ENCODE results near the gene TCEA2.

Gene TCEA2

DNA sequence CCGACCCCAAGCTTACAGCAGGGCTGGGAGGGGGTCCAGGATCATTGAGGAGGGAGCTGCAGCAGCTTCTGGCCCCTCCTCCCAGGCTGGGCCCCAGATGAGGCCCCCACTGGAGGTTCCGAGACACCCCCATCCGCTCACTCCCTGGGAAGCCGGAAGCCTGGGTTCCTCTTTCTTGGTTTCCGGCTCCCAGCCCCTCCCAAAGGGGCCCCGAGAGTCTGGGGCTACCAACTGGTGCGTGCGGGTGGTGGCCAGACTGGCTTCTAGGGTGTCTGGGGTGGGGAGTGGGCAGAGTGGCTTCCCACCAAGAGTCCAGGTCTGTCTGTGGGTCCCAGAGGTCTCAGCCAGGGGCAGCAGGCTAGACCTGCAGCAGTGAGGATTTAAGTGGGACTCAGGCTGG lies 14.1 kb downstream of the TCEA2 start:
- no peak overlapping the region for H3K27ac ChIP-seq (ENCODE audit: low read length)
- TF ChIP-seq EZH2 (optimal IDR thresholded peaks at IDR 0.05; ENCODE audit: low read depth, low read length) (no peak), EZH2phosphoT487 (IDR thresholded peaks at IDR 0.05; ENCODE audit: low read length) (no peak)
- TF ChIP-seq, protein P1, sequence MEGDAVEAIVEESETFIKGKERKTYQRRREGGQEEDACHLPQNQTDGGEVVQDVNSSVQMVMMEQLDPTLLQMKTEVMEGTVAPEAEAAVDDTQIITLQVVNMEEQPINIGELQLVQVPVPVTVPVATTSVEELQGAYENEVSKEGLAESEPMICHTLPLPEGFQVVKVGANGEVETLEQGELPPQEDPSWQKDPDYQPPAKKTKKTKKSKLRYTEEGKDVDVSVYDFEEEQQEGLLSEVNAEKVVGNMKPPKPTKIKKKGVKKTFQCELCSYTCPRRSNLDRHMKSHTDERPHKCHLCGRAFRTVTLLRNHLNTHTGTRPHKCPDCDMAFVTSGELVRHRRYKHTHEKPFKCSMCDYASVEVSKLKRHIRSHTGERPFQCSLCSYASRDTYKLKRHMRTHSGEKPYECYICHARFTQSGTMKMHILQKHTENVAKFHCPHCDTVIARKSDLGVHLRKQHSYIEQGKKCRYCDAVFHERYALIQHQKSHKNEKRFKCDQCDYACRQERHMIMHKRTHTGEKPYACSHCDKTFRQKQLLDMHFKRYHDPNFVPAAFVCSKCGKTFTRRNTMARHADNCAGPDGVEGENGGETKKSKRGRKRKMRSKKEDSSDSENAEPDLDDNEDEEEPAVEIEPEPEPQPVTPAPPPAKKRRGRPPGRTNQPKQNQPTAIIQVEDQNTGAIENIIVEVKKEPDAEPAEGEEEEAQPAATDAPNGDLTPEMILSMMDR (IDR thresholded peaks at IDR 0.05; ENCODE audit: low read length), result no peak
- no peak overlapping the region for H3K4me2 ChIP-seq (ENCODE audit: low read depth, low read length)
- H3K9me2 ChIP-seq (replicated peaks; ENCODE audit: insufficient read depth, low read length), result no peaks in the 10 kb centered on the region
- no peak for DNase-seq
- H3K4me3 ChIP-seq (ENCODE audit: low read length), result no peak overlapping the region
- peaks cover 26% of the 10 kb centered on the region for H3F3A ChIP-seq (ENCODE audit: insufficient read depth, low read length)
- H4K20me1 ChIP-seq (ENCODE audit: insufficient read depth, low read length), result no peaks in the 10 kb centered on the region
- H3K9ac ChIP-seq (ENCODE audit: low read length), result no peak overlapping the region
- H2AFZ ChIP-seq (ENCODE audit: low read length), result no peak overlapping the region
- peaks cover 13% of the 10 kb centered on the region for H3K4me1 ChIP-seq (ENCODE audit: low read length)
- no peaks in the 10 kb centered on the region for H3K79me2 ChIP-seq (ENCODE audit: low read length)
- no peaks in the 10 kb centered on the region for H3K9me3 ChIP-seq (replicated peaks; ENCODE audit: insufficient read depth, low read length)
- peaks cover 18% of the 10 kb centered on the region for H3K27me3 ChIP-seq (replicated peaks; ENCODE audit: insufficient read depth, low read length)
- no peaks in the 10 kb centered on the region for H3K36me3 ChIP-seq (replicated peaks; ENCODE audit: insufficient read depth, low read length)

DNA sequence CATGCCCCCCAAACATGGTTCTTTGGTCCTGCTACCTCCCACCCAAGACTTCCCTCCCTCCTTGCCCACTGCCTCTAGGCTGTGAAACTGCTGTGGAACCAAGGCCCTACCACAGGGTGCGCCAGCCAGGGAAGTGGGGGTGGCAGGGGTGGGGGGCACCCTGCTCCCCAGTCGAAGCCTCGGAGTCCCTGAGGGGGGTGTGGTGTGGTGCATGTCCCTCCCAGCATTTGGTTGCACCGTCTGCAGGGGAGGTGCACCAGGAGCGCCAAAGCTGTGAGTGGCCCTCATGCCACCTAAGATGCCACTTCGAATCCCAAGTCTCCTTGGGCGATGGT lies 14.5 kb downstream of the TCEA2 start:
- Histone ChIP-seq H2AFZ (ENCODE audit: low read length) (no peak overlapping the region), H3K4me2 (ENCODE audit: low read depth, low read length) (peak overlapping the region; percentile 98; the same call in 1 of the 2 replicates), H3K9me3 (replicated peaks; ENCODE audit: insufficient read depth, low read length) (no peaks in the 10 kb centered on the region), H3K27ac (ENCODE audit: low read length) (no peak overlapping the region), H3K9me2 (replicated peaks; ENCODE audit: insufficient read depth, low read length) (no peaks in the 10 kb centered on the region), H3K36me3 (replicated peaks; ENCODE audit: insufficient read depth, low read length) (no peaks in the 10 kb centered on the region), H3K4me3 (ENCODE audit: low read length) (no peak overlapping the region), H3F3A (ENCODE audit: insufficient read depth, low read length) (peaks cover 26% of the 10 kb centered on the region), H3K9ac (ENCODE audit: low read length) (no peak overlapping the region), H3K4me1 (ENCODE audit: low read length) (peaks cover 13% of the 10 kb centered on the region), H4K20me1 (ENCODE audit: insufficient read depth, low read length) (no peaks in the 10 kb centered on the region), H3K79me2 (ENCODE audit: low read length) (no peaks in the 10 kb centered on the region), H3K27me3 (replicated peaks; ENCODE audit: insufficient read depth, low read length) (peaks cover 22% of the 10 kb centered on the region)
- no peak for DNase-seq
- TF ChIP-seq, protein P1 (IDR thresholded peaks at IDR 0.05; ENCODE audit: low read length), result no peak
- no peak for TF ChIP-seq EZH2phosphoT487 (IDR thresholded peaks at IDR 0.05; ENCODE audit: low read length)
- TF ChIP-seq EZH2 (optimal IDR thresholded peaks at IDR 0.05; ENCODE audit: low read depth, low read length), result no peak

DNA sequence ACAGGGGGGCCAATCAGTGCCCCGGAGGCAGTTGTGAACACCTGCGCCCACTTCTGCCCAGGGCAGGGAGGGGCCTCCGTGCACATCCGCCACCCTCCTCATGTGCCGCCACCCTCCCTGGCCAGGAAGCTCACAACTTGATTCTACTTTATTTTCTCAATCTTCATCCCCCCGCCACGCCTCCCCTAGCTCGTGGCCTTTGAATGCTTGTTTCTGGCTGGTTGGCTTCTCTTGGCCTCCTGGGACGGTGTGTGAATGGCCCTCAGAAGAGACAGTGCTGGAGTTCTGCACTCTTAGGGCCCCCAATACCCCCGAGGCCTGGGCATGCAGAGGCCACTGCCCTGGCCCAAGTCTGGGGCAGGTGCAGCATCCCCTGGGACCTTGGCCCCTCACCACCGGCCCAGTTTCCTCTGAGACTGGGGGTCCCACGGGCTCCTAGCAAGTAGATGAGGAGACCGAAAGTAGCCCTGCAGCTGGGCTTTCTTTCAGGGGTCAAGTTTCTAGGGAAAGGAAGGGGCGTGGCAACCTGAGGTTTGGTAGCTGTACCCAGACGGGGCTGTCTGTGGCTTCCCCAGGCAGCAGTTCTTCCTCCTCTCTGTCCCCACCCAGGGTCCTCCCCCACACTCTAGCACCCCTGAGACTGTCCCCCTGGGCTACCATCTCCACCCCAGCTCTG lies 15.0 kb downstream of the TCEA2 start:
- Histone ChIP-seq H3K9ac (ENCODE audit: low read length) (peak overlapping the region; percentile 76; the same call in 1 of the 2 replicates), H3K4me1 (ENCODE audit: low read length) (peaks cover 14% of the 10 kb centered on the region), H3K36me3 (replicated peaks; ENCODE audit: insufficient read depth, low read length) (no peaks in the 10 kb centered on the region), H4K20me1 (ENCODE audit: insufficient read depth, low read length) (no peaks in the 10 kb centered on the region), H2AFZ (ENCODE audit: low read length) (no peak overlapping the region), H3K9me2 (replicated peaks; ENCODE audit: insufficient read depth, low read length) (no peaks in the 10 kb centered on the region), H3K27ac (ENCODE audit: low read length) (peak overlapping the region; percentile 25; the same call in 1 of the 2 replicates), H3K4me3 (ENCODE audit: low read length) (peak overlapping the region; percentile 94), H3F3A (ENCODE audit: insufficient read depth, low read length) (peaks cover 26% of the 10 kb centered on the region), H3K79me2 (ENCODE audit: low read length) (no peaks in the 10 kb centered on the region), H3K4me2 (ENCODE audit: low read depth, low read length) (peak overlapping the region; percentile 98), H3K27me3 (replicated peaks; ENCODE audit: insufficient read depth, low read length) (peaks cover 25% of the 10 kb centered on the region), H3K9me3 (replicated peaks; ENCODE audit: insufficient read depth, low read length) (no peaks in the 10 kb centered on the region)
- DNase-seq, result peak; percentile 46
- TF ChIP-seq, protein P1 (IDR thresholded peaks at IDR 0.05; ENCODE audit: low read length), result no peak
- no peak for TF ChIP-seq EZH2phosphoT487 (IDR thresholded peaks at IDR 0.05; ENCODE audit: low read length)
- TF ChIP-seq EZH2 (optimal IDR thresholded peaks at IDR 0.05; ENCODE audit: low read depth, low read length), result no peak

Data from MM.1S (cell line).